ENCODE results near the gene OR5A2. TPM values are rescaled to one million over a fixed set of nuclear protein-coding genes. Genes with fewer than 3 reads are reported as not detected.
"Not testable (repeated sequence)": the region's sequence is repeated elsewhere in the genome, so short reads cannot be mapped to it uniquely, and the experiment has no call there.

The OR5A2 gene
- total RNA-seq = not detected in 2 replicates

- peak in 1 of 2 donors; percentile 7 for DNase-seq (ENCODE audit: low read depth in 2 of 2)
Observed at GRCh38 chr11:59426361-59427067, at the start of gene OR5A2. Gene OR5A2 (minus strand): TSS chr11:59426413. CDS start chr11:59422953, 3,460 bp downstream.

- peak in 1 of 2 donors; percentile 56 for DNase-seq (ENCODE audit: low read depth in 2 of 2)
Observed at GRCh38 chr11:59475176-59475575, 49.0 kb upstream of the OR5A2 start.

GRCh38 chr11:59473015-59473414 lies 46.8 kb upstream of the OR5A2 start, which contains the start of gene OR4D10:
Gene OR4D10 (plus strand): TSS chr11:59473315. CDS start chr11:59477430, 4,115 bp downstream.
- DNase-seq (ENCODE audit: low read depth in 2 of 2) = no peak

- peak; percentile 97 to 100 for DNase-seq (ENCODE audit: low read depth in 2 of 2)
Observed at GRCh38 chr11:59463190-59463641, 37.0 kb upstream of the OR5A2 start.

GRCh38 chr11:59459916-59460315 lies 33.7 kb upstream of the OR5A2 start:
- DNase-seq (ENCODE audit: low read depth in 2 of 2) = no peak

GRCh38 chr11:59456661-59457060 lies 30.4 kb upstream of the OR5A2 start, which contains the start of gene OR4D6:
Gene OR4D6 (plus strand): TSS chr11:59456961. CDS start chr11:59456961, 0 bp downstream.
- DNase-seq (ENCODE audit: low read depth in 2 of 2) = no peak

GRCh38 chr11:59448484-59448883 lies 22.3 kb upstream of the OR5A2 start:
- DNase-seq (ENCODE audit: low read depth in 2 of 2) = no peak

- DNase-seq (ENCODE audit: low read depth in 2 of 2) = not testable (repeated sequence)
Observed at GRCh38 chr11:59445624-59446023, 19.4 kb upstream of the OR5A2 start.

GRCh38 chr11:59437770-59438169 lies 11.6 kb upstream of the OR5A2 start:
- DNase-seq (ENCODE audit: low read depth in 2 of 2) = no peak

- DNase-seq (ENCODE audit: low read depth in 2 of 2) = no peak
Observed at GRCh38 chr11:59436169-59436568, 10.0 kb upstream of the OR5A2 start, which contains the start of gene OR5A1. Gene OR5A1 (plus strand): TSS chr11:59436469. CDS start chr11:59443169, 6,700 bp downstream.

GRCh38 chr11:59429924-59430516 lies 3.8 kb upstream of the OR5A2 start:
- peak; percentile 70 to 79 for DNase-seq (ENCODE audit: low read depth in 2 of 2)

GRCh38 chr11:59427068-59427382 lies 812 bp upstream of the OR5A2 start:
- DNase-seq (ENCODE audit: low read depth in 2 of 2) = no peak

GRCh38 chr11:59425131-59425530 lies 1.1 kb downstream of the OR5A2 start:
- no peak for DNase-seq (ENCODE audit: low read depth in 2 of 2)

GRCh38 chr11:59423835-59424234 lies 2.4 kb downstream of the OR5A2 start:
- DNase-seq (ENCODE audit: low read depth in 2 of 2) = no peak

- DNase-seq (ENCODE audit: low read depth in 2 of 2) = no peak
Observed at GRCh38 chr11:59418156-59418555, 8.1 kb downstream of the OR5A2 start.

GRCh38 chr11:59417023-59417422 lies 9.2 kb downstream of the OR5A2 start:
- no peak for DNase-seq (ENCODE audit: low read depth in 2 of 2)

- no peak for DNase-seq (ENCODE audit: low read depth in 2 of 2)
Observed at GRCh38 chr11:59416613-59417012, 9.6 kb downstream of the OR5A2 start.

- DNase-seq (ENCODE audit: low read depth in 2 of 2) = no peak
Observed at GRCh38 chr11:59415111-59415510, 11.1 kb downstream of the OR5A2 start.

GRCh38 chr11:59413646-59414045 lies 12.6 kb downstream of the OR5A2 start:
- DNase-seq (ENCODE audit: low read depth in 2 of 2) = no peak

- no peak for DNase-seq (ENCODE audit: low read depth in 2 of 2)
Observed at GRCh38 chr11:59403546-59403945, 22.7 kb downstream of the OR5A2 start.

GRCh38 chr11:59401262-59401552 lies 25.0 kb downstream of the OR5A2 start:
- DNase-seq (ENCODE audit: low read depth in 2 of 2) = no peak

- DNase-seq (ENCODE audit: low read depth in 2 of 2) = no peak
Observed at GRCh38 chr11:59400461-59401261, 25.6 kb downstream of the OR5A2 start.

Measured in dermis microvascular lymphatic vessel endothelial cell (primary cell).